Astrocyte (in vitro differentiated cells and primary cell): Measurements from ENCODE around the gene ZNF613.

Source experiments
- CTCF ChIP-seq: IDR thresholded peaks from 2 replicates; pipeline ENCODE4 v1.5.1; 2011; ENCODE audit warnings: low read depth, mild to moderate bottlenecking, inconsistent platforms, low read length, moderate library complexity; ENCODE audit not compliant: insufficient read depth
- EZH2 ChIP-seq: IDR thresholded peaks from 2 replicates; pipeline ENCODE4 v1.6.1; 2012; ENCODE audit warnings: mild to moderate bottlenecking, low read length, inconsistent platforms; ENCODE audit not compliant: insufficient read depth

GRCh38 chr19:51921949-51922348, 5.3 kb upstream of the ZNF613 start:
- TF ChIP-seq EZH2, result no peak
- TF ChIP-seq CTCF, result no peak
